ENCODE results near the gene SESN1.

The SESN1 gene

DNA sequence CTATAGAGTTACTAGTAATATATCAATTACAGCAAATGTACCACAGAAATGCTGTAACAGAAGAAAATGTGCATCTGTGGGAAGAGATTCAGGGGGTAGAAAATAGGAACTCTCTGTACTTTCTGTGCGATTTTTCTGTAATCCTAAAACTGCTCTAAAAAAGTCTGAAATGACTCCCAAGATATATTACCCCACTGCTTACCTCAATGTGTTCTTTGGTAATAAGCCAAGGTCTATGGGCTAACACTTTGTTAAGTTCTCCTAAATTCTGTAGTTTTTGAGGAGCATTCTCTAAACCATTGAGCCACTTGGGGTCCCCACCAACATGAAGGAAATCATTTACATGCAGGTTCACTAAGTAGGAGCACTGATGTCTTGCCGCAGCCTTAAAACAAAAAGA, 94.4 kb downstream of the SESN1 start:
- TF ChIP-seq TOX (CRISPR knock-in tag; IDR thresholded peaks at IDR 0.05; ENCODE audit: borderline replicate concordance) (no peak), ZNF70 (CRISPR knock-in tag; IDR thresholded peaks at IDR 0.05) (no peak), ZNF8 (CRISPR knock-in tag; IDR thresholded peaks at IDR 0.05) (no peak), ZFP30 (CRISPR knock-in tag; IDR thresholded peaks at IDR 0.05) (no peak), OSR1 (CRISPR knock-in tag; IDR thresholded peaks at IDR 0.05) (no peak), GLIS3 (CRISPR knock-in tag; IDR thresholded peaks at IDR 0.05) (no peak), TSHZ2 (CRISPR knock-in tag; IDR thresholded peaks at IDR 0.05) (no peak), CSRNP3 (CRISPR knock-in tag; IDR thresholded peaks at IDR 0.05) (no peak), CREB5 (CRISPR knock-in tag; IDR thresholded peaks at IDR 0.05; ENCODE audit: low read depth) (no peak)
- no peak for ATAC-seq

DNA sequence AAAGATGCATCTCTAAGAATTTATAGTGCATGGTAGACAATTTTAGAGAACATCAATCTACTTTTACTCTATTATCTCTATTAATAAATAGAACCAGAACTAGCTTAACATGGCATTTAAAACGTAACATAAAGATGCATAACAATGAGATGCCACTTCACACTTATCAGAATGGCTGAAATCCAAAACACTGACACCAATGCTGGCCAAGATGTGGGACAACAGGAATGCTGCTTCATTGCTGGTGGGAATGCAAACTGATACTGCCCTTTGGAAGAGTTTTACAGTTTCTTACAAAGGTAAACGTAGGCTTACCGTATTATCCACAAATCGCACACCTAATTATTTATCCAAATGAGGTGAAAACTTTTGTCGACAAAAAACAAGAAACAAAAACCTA, 95.2 kb downstream of the SESN1 start:
- no peak for ATAC-seq
- no peak for TF ChIP-seq ZC3H10 (CRISPR knock-in tag; IDR thresholded peaks at IDR 0.05)
- no peak for TF ChIP-seq PPARA (CRISPR knock-in tag; IDR thresholded peaks at IDR 0.05; ENCODE audit: borderline replicate concordance)
- no peak for TF ChIP-seq ZFP30 (CRISPR knock-in tag; IDR thresholded peaks at IDR 0.05)
- no peak for TF ChIP-seq ZNF8 (CRISPR knock-in tag; IDR thresholded peaks at IDR 0.05)
- TF ChIP-seq TSHZ2 (CRISPR knock-in tag; IDR thresholded peaks at IDR 0.05), result no peak
- TF ChIP-seq SNAI2 (CRISPR knock-in tag; IDR thresholded peaks at IDR 0.05), result no peak
- no peak for TF ChIP-seq CSRNP3 (CRISPR knock-in tag; IDR thresholded peaks at IDR 0.05)
- no peak for TF ChIP-seq CSDC2 (CRISPR knock-in tag; IDR thresholded peaks at IDR 0.05)
- TF ChIP-seq ZNF565 (CRISPR knock-in tag; conservative IDR thresholded peaks at IDR 0.05; ENCODE audit: low read depth), result no peak
- no peak for TF ChIP-seq TCF4 (CRISPR knock-in tag; IDR thresholded peaks at IDR 0.05; ENCODE audit: borderline replicate concordance)
- no peak for TF ChIP-seq ZFP3 (CRISPR knock-in tag; IDR thresholded peaks at IDR 0.05)

DNA sequence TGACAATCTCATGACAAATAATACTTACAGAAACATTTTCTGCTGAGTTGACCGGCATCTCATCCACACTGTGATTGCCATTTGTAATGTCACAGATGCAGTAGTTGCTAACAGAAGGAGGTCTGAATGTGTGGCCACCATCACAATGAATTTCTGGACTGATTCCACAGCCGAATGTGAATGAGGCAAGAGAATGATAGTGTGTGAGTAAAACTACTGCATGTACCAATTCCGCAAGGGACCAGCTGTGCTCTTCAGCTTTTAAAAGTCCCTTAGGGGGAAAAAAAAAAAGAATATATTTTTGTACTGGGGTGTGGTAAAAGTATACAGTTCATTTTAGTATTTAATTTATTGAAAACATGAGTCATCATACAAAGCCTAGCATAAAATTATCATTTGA, 96.2 kb downstream of the SESN1 start:
- no peak for ATAC-seq
- TF ChIP-seq ARNTL (CRISPR knock-in tag; IDR thresholded peaks at IDR 0.05; ENCODE audit: borderline replicate concordance, low read depth) (no peak), OSR1 (CRISPR knock-in tag; IDR thresholded peaks at IDR 0.05) (no peak), ZNF8 (CRISPR knock-in tag; IDR thresholded peaks at IDR 0.05) (no peak), GLIS3 (CRISPR knock-in tag; IDR thresholded peaks at IDR 0.05) (no peak), ZC3H10 (CRISPR knock-in tag; IDR thresholded peaks at IDR 0.05) (no peak), CREB5 (CRISPR knock-in tag; IDR thresholded peaks at IDR 0.05; ENCODE audit: low read depth) (no peak)
